OCI-M2 (cell line): ENCODE results near the gene SCD5.
"Not testable (repeated sequence)": the region's sequence is repeated elsewhere in the genome, so short reads cannot be mapped to it uniquely, and the experiment has no call there.

ENCODE experiments used
- DNase-seq: peaks from one replicate; lab custom pipeline; 2025; ENCODE audit not compliant: unreplicated experiment; lab: John Stamatoyannopoulos, UW

The SCD5 gene

DNA sequence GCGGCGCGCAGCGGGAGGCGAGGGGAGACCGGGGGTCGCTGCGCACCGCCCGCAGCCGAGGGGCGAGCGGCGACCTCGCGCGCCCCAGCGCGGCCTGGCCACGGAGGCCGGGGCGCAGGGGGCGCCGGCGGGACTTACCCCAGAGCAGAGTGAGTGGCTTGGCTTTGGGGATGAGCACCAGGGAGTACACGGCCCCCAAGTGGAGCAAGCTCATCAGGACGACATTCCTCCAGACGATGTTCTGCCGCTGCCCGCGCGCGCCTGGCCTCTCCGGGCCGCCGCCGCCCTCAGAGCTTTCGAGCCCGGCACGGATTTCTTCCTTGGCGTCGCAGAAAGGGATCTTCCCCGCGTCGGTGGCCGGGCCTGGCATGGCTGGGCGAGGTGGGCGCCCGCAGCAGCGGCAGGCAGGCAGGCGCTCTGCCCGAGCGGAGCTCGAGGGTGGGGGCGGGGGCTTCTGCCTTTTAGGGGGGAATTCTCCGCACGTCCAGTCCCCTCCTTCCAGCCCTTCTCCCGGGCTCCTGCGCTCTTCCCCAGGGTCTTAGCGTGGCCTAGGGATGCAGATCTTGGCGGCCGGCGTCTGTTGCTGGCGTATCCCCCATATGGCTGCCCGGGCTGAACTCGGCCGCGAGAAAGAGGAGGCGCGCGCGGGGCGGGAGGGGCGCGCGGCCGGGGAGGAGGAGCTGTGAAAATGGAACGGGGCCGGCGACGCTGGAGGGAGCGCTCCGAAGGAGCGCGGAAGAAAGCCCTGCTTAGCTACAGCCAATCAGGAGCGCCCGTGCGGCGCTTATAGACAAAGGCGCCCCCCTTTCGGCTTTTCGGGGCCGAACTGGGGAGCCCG is at the start of gene SCD5:
Gene SCD5 (minus strand): TSS at position 629 of the 838 bp plus-strand sequence. CDS start 259 bp downstream, at position 370.
- DNase-seq: no peak

DNA sequence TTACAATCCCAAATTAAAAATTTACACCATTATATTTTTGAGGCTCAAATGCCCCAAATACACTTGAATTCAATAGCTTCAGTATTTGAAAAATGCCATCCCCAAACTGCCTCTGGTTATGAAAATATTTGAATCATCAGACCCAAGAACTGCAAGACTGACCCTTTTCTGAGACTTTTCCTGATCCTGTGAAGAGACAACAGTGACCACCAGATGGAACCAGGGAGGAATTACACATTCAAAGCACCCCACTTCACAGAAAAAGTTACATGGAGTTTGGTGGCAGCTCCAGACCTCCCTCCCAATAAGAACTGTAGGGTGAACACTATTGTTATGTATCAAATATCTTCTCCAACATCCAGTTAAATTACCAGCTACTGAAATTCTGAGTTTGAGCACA is 44.0 kb upstream of the SCD5 start:
- no peak for DNase-seq

DNA sequence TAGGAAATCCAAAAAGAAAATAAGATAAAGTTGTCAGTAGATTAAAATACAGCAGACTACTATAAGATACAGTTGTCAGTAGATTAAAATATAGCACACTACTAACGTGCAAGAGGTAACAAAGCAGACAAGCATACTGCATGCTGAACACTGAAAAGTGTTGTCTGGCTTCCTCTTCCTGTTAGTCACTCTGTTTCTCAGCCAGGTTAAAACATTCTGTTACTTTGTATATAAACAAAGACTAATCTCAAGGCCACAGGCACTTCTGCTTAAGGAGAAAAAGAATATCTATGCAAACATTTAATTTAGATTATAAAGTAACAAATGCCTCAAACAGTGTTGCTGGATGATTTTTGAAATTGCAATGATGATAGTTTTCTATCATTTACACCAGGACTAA is 41.0 kb upstream of the SCD5 start:
- DNase-seq: no peak

GRCh38 chr4:82833696-82834313 is 35.2 kb upstream of the SCD5 start:
- DNase-seq: no peak

DNA sequence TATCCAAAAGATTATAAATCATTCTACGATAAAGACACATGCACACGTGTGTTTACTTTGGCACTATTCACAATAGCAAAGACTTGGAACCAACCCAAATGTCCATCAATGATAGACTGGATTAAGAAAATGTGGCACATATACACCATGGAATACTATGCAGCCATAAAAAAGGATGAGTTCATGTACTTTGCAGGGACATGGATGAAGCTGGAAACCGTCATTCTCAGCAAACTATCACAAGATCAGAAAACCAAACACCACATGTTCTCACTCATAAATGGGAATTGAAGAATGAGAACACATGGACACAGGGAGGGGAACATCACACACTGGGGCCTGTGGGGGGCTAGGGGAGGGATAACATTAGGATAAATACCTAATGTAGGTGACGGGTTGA is 34.5 kb upstream of the SCD5 start:
- not testable (repeated sequence) for DNase-seq

DNA sequence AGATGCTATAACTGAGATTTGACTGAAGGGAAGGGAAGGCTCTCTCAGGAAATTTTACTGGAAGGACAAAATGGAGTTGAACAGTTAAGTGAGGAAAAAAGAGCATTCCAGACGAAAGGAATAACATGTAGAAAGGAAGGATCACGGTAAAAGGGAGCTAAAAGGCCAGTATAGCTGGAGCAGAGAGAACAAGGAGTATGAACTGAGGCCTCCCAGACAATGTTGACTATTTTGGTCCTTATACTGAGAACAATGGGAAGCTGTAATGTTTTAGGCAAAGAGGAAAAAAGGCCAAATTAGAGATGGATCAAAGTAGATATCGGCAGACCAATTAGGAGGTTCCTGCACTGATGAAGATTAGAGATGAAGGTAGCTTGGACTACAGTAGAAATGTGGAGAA is 26.8 kb upstream of the SCD5 start:
- no peak for DNase-seq

GRCh38 chr4:82823062-82823461 is 24.5 kb upstream of the SCD5 start:
- no peak for DNase-seq

DNA sequence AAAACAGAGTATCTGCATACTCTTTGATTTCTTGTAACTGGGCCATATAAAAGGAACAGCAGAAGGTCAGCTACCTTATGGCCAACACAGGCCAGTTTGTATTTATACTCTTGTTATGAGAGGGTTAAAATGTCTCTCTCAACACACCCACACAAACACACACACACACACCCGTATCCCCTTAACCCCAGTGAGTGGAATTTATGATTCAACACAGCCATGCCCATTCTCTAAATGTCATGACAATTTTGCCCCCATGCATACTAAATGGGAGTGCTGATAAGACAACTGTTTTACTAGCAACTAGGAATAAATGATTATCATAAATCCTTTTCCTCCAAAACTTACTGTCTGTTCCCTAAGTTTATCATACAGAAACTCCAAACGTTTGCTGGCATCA is 22.1 kb upstream of the SCD5 start:
- DNase-seq: no peak

DNA sequence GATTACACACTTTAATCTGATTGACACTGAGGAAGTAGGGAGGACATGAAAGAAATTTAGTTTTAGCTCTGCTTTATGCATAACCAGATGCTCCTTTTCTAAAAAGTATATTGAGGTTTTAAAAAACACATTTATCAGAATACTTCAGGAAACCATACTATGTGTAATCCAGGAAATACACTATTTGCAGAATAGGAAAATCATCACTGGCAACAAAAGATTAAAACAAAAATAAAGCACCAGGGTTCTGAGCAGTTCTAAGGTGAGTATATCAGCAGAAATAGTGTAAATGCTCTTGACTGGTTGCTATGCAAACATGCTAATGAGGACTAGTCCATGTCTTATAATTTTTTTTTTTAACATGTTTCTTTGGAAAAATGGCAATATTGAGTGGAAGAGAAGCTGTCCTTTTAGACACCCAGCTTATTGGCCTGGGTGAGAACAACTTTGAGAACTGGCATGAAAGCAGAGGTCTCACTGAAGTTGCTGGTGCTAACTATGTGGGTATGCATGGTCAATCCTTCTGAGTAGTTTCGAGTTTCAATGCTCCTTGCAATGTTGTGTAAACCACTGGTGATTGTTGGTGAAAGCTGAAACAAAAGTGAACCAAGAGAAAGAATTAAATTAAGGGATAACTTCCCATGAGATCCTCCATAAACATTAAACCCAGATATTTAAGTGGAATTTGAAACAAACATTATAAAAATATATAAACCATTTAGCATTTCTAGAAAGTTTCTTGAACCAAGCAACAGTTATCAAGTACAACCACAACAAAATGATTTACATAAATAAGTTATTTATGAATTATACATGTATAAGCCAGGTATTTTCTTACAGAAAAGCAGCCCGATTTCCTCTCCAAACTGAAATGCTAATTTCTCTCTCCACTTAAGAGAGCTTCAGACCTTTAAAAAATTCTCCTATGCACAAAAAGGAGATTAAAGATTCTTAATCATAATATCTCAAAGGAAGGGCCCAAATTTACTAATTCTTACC is 20.4 kb upstream of the SCD5 start:
- DNase-seq: no peak

DNA sequence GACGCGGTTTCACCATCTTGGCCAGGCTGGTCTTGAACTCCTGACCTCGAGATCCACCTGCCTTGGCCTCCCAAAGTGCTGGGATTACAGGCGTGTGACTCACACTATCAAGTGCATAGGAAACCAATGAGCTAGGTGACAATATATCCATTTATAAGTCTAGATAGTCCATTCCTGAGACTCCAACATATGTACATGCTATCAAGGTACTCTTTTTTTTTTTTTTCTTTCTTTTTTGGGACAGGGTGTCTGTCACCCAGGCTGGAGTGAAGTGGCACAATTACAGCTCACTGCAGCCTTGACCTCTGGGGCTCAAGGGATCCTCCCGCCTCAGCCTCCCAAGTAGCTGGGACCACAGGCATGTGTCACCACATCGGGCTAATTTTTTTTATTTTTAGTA is 18.3 kb upstream of the SCD5 start:
- not testable (repeated sequence) for DNase-seq

DNA sequence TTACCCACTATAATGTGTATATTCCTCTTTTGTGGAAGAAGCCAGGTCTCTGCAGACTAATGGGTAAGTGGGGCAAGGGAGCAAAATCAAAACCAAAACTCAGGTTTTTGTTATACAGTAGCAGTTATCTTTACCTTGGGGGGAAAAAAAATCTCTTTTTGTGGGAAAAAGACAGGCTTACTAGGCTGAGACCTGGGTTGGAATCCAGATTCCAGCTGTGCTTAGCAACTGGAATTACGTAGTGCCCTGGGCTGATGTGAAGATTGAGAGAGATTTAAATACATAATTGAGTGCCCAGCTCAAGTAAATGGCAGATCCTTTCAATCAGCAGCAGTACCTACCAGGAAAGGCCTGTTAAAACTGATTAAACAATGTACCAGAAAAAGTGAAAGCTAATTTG is 15.4 kb upstream of the SCD5 start:
- DNase-seq: no peak

DNA sequence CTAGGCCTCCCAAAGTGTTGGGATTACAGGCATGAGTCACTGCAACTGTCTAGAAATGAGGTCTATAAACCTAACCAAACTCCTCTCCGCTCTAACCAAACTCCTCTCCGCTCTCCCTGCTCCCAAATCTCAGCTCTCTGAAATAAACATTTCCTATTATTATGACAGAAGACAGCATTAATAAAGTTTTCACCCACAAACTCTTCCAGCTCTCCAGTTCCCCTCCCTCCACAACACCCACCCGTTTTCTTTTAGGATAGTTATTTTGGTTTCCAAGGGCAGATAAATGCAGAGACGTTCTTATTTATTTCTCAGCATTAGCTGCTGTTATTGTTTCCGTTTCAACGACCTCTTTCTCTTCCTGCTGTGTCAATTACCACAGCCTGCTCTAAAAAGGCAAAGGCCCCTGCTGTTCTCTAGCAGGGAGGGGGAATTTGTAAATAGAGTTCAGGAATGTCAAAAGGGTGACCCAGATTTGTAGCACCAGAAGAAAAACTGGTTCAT is 13.3 kb upstream of the SCD5 start:
- DNase-seq: no peak

GRCh38 chr4:82811392-82811791 is 12.8 kb upstream of the SCD5 start:
- DNase-seq: no peak

DNA sequence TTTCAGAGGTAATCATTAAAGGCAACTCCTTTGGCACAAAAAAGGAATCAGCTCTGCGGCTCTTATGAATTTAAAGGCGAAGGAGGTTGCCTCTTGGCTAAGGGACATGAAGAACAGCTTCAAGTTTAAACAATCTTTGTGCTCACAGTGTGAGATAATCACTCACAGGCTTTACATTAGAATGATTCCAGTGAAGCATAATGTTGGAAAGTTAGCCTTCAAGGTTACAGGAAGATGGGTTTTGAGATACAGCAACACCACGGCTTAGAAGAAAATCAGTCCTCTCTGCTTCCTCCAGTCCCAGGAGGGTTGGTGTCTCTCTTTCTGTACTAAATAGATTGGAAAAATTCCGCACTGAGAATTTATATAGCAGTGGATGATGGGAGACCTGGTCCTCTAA is 11.6 kb upstream of the SCD5 start:
- DNase-seq: no peak

- no peak for DNase-seq
These were observed 11.0 kb upstream of the SCD5 start for GRCh38 chr4:82809619-82810018.

- DNase-seq: no peak
These were observed 5.2 kb upstream of the SCD5 start for GRCh38 chr4:82803746-82804145.

- DNase-seq: no peak
These were observed 4.3 kb upstream of the SCD5 start for GRCh38 chr4:82802911-82803310.

- DNase-seq: no peak
These were observed 3.4 kb upstream of the SCD5 start for GRCh38 chr4:82801910-82802521.

GRCh38 chr4:82799006-82799881 is 648 bp upstream of the SCD5 start:
- DNase-seq: no peak
